DMS114 treated with DMSO at 0.1 percent for 48 hours (cell line): ENCODE measurements around the gene NTRK1.

ENCODE experiments used
- DNase-seq: peaks from one replicate; lab custom pipeline; 2025; ENCODE audit not compliant: unreplicated experiment; lab: John Stamatoyannopoulos, UW

NTRK1 gene

GRCh38 chr1:156930483-156930882, 69.8 kb downstream of the NTRK1 start:
- no peak for DNase-seq
